Glomerular visceral epithelial cell (primary cell): ENCODE data around the gene ATPAF1.

Source experiments
- DNase-seq: peaks from one replicate; pipeline ENCODE4 v3.0.0-alpha.2; 2016; ENCODE audit errors: extremely low spot score

The ATPAF1 gene

DNA sequence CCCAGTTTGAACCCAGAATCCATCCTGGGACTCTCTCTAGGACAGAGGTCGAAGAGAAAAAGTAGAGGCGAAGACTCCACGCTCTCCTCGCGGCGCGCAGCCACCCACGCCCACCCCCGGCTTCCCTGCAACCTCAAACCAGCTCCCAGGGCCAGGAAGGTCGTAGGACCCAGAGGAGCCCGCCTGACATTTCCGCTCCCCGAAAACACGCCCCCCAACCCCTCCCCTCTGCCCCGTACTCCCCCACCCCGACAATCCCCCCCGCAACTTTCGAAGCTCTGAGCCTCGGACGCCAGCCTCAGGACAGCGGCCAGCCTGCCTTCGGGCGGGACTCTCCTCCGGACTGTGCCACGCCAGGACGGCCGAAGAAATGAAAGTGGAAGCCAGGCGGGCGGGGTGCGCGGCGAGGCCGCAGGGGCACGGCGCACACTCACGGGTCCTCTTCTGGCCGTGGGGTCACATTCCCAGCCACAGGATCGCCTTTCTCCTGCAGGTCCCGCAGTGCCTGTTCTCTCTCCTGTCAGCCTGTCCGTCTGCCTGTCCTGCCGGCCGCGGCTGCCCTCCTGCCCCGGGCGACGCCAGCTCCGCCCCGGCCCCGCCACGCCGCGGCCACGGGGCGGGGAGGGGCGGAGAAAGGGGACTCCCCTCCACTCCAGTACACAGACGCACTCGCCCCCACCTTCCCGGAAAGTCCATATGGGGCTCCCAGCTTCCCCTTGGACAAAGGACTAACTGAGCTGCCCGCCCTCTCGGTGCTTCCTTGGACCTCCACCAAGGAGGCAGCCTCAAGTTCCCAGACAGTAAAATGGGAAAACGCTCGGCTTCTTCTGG is 51.7 kb downstream of the ATPAF1 start, which contains the start of gene MOB3C:
MOB3C (minus strand) TSS at position 535 of the 831 bp plus-strand sequence. CDS start 3,490 bp downstream, outside the sequence.
- DNase-seq, result peak; percentile 85

- no peak for DNase-seq
These were observed 52.4 kb downstream of the ATPAF1 start for GRCh38 chr1:46615735-46616134.

GRCh38 chr1:46615088-46615487 is 53.1 kb downstream of the ATPAF1 start:
- no peak for DNase-seq

- DNase-seq, result no peak
These were observed 53.6 kb downstream of the ATPAF1 start for GRCh38 chr1:46614604-46614984.

GRCh38 chr1:46613661-46614603 is 54.2 kb downstream of the ATPAF1 start:
- no peak for DNase-seq

GRCh38 chr1:46612937-46613660 is 55.1 kb downstream of the ATPAF1 start:
- DNase-seq, result no peak

DNA sequence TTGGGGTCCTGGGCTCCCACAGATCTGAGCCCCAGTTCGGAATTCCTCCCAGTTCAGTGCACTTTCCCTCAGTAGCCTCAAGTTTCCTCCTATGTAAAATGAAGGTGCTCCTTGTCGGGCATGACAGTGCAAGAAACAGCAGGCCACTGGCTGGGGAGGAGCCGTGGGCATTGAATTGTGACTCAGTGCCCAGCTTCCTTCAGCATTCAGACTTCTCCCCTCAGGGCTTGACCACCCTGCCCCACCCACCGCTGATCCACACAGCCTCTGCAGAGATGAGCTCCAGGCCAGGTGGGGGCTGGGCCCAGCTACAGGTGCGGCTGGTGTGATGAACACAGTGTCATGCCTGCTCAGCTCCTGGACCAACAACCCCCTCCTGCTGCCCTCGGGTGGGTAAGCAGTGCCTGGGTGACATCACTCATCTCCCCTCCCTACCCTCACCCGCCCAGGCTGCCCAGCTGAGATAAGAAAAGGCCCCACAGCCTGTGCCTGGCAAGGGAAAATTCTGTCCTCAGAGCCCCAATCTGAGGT is 56.4 kb downstream of the ATPAF1 start:
- DNase-seq, result peak; percentile 73

GRCh38 chr1:46607345-46608130 is 60.6 kb downstream of the ATPAF1 start:
- DNase-seq, result no peak

DNA sequence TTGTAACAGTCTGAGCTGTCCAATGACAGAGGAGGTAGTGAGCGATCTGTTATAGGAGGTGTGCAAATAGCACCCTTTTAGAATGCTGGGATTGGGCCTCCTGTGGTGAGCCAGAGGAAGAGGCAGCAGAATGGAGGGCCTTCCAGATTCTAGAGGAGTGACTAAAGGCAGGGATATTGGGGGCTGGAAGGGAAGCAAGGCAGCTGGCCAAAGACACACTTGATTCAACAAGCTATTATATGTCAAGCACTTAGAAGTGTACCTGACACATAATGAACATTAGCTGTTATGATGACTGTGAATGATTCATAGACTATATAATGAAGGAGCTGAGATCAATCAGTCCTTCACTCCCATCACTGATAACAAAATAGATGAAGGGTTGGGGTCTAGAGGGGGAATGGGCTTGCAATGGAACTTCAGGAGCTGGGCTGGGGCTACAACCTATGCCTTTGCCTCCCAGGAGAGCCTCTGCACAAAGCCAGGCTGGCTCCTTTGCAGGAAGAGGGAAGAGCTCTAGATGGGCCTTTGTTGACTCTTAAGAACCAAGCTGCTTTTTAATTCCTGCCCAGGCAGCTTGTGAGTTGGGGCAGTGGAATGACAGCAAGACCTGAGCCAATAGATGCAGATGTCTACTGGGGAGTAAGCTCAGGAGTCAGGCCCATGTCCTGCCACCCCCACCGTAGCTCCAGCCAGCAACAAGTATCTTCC is 61.8 kb downstream of the ATPAF1 start:
- DNase-seq, result no peak

- DNase-seq, result no peak
These were observed 62.9 kb downstream of the ATPAF1 start for GRCh38 chr1:46605232-46605631.

DNA sequence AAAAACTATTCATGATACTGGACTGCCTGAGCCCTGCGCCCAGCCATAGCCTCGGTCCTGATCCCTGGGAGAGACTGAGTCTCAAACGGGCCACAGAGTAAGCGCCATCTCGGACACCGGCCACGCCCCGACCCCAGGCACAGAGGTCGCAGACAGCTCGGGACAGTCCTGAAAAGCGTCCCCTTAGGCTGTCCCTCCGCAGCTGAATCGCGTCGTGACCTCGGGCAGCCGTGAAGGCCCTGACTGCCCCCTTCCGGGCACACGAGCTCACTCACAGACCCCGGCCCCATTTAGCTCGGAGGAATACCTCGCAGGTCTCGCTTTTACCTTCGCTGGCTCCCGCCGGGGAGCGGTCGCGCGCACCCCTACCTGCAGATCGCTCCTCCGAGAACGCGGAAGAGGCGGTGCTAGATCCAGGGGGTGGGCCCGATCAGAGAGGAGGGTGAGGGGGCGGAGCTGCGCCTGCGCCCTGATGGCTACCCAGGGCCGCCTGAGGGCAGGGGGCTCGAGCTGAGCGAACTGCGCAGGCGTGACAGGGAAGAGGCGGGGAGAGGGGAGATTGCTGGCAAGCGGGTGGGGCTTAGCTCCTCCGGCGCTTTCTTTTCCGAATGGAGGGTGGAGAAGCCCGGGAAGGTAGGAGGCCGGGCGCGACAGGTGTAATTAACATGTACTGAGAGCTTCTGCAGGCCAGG is 64.2 kb downstream of the ATPAF1 start, which contains the start of gene MKNK1:
MKNK1 (minus strand) TSS at position 411 of the 692 bp plus-strand sequence. CDS start 20,941 bp downstream, outside the sequence.
- peak; percentile 98 for DNase-seq

- DNase-seq, result no peak
These were observed 64.7 kb downstream of the ATPAF1 start for GRCh38 chr1:46603481-46603857.

- DNase-seq, result no peak
These were observed 66.7 kb downstream of the ATPAF1 start for GRCh38 chr1:46601257-46602007.

DNA sequence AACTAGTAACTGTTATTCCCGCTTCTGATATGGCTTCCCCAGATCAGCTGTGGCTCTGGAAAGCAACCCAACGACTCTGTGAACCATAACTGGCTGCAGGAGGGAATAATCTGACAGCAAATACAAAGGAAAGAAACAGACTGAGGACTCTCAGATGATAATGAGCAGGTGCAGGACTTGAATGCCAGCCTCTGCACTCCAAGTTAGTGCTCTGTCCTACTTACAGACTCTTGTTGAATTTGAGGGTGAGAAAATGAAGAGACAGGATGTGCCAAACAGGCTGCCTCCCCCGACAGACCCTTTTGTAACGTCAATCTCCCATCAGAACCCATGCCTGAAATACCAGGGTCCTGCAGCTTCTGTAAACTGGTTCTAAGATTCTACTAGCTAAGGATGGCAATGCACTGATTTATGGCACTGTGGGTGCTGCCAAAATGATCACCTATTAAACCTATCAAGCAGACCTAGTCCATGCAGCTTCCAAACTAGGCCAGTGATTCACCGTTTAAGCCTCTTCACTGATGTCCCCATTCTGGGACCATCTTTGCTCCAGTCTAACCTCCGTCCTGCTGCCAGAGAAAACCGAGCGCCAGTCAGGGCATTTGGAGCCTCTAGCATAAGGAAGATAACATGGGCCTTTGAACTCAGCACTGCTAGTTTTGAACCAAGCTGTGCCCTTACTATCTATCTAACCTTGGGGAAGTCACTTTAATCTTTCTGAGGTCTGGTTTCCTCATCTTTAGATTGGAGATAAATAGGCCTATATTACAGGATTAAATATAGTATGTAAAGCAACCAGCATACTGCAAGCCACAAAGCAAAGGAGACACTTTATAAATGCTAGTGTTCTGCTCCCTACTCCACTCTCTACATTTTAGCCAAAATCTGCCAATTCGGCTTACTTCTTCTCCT is 68.8 kb downstream of the ATPAF1 start:
- DNase-seq, result no peak

GRCh38 chr1:46596846-46597245 is 71.3 kb downstream of the ATPAF1 start:
- no peak for DNase-seq

DNA sequence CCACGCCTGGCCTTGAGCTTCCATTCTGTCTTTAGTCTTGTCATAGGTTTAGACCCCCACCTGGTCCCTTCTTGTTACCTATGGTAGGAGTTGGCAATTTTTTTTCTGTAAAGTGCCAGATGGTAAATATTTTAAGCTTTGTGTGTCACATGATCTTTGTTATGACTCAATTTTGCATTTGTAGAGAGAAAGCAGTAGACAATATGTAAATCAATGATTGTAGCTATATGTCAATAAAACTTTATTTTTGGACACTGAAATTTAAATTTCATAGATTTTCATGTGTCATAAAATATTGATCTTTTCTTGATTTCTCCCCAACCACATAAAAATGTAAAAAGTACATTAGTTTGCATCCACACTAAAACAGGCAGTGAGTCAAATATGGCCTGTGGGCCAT is 72.1 kb downstream of the ATPAF1 start:
- no peak for DNase-seq

- DNase-seq, result no peak
These were observed 73.0 kb downstream of the ATPAF1 start for GRCh38 chr1:46595127-46595526.

- no peak for DNase-seq
These were observed 74.1 kb downstream of the ATPAF1 start for GRCh38 chr1:46594063-46594462.
